Body of pancreas (tissue), 4 donors: ENCODE results near the gene PTPRM.

Experiments
- CTCF ChIP-seq, 7 experiments: fragments of 450-650 bp in 4 of 7; fragments of 200-600 bp in 3 of 7; sonication (generic) in 3 of 7; IDR thresholded peaks; one replicate each; pipeline ENCODE4 v1.5.1; 2016 to 2019; ENCODE audit warnings: antibody characterized with exemption in 7 of 7
- POLR2A ChIP-seq, 3 donors: fragments of 450-650 bp; IDR thresholded peaks; one replicate each; pipeline ENCODE4 v1.6.1; 2016; ENCODE audit warnings: antibody characterized with exemption in 3 of 3, mild to moderate bottlenecking in 2 of 3

- TF ChIP-seq POLR2A (IDR thresholded peaks at IDR 0.05) (no peak), CTCF (IDR thresholded peaks at IDR 0.05) (no peak)
Measured at GRCh38 chr18:7663366-7664312, 96.5 kb downstream of the PTPRM start.
